Naive thymus-derived CD8-positive, alpha-beta T cell (primary cell): ENCODE results near the gene GAS6. TPM values are rescaled to one million over a fixed set of nuclear protein-coding genes. Genes with fewer than 3 reads are reported as not detected.

ENCODE experiments used
- ATAC-seq, 2 donors: fragments of 150-1000 bp; cut with Tn5 transposase in 1 of 2; sonication (Bioruptor Pico), chemical (Tn5 transposase) in 1 of 2; 1 replicate in 1 of 2; 2 replicates in 1 of 2; pipeline ENCODE4 v1.10.0; 2021; ENCODE audit warnings: mild to moderate bottlenecking in 2 of 2, moderate library complexity in 2 of 2
- POLR2A ChIA-PET: fragments of 350-600 bp; sonication (Branson Sonifier 250); formaldehyde crosslinking; loops from one replicate; lab custom pipeline; 2021; ENCODE audit warnings: antibody characterized with exemption; lab: Charles Lee
- DNase-seq, 10 donors: peaks; one replicate each; pipeline versions ENCODE4 v3.0.0 to v3.0.0-alpha.2; 2020 to 2022
- H3K27ac Mint-ChIP-seq, 10 donors: one replicate each; pipeline ENCODE4 v1.8.0; 2020 to 2022; ENCODE audit warnings: mild to moderate bottlenecking in 10 of 10, mixed read lengths in 10 of 10, moderate library complexity in 4 of 10, inconsistent platforms in 1 of 10
- H3K27me3 Mint-ChIP-seq, 5 donors: one replicate each; pipeline ENCODE4 v1.8.0; 2021 to 2022; ENCODE audit warnings: mixed read lengths in 5 of 5
- H3K36me3 Mint-ChIP-seq, 3 donors: one replicate each; pipeline ENCODE4 v1.8.0; 2020 to 2022; ENCODE audit warnings: mixed read lengths in 3 of 3, mild to moderate bottlenecking in 2 of 3, inconsistent platforms in 1 of 3
- H3K4me1 Mint-ChIP-seq, 4 donors: one replicate each; pipeline ENCODE4 v1.8.0; 2021 to 2022; ENCODE audit warnings: mixed read lengths in 4 of 4
- H3K4me3 Mint-ChIP-seq, 10 donors: one replicate each; pipeline ENCODE4 v1.8.0; 2020 to 2022; ENCODE audit warnings: mild to moderate bottlenecking in 10 of 10, mixed read lengths in 10 of 10, moderate library complexity in 6 of 10, inconsistent platforms in 1 of 10
- H3K9me3 Mint-ChIP-seq, 9 donors: one replicate each; pipeline ENCODE4 v1.8.0; 2020 to 2022; ENCODE audit warnings: mixed read lengths in 9 of 9, mild to moderate bottlenecking in 3 of 9, inconsistent platforms in 1 of 9, moderate library complexity in 1 of 9
- polyA plus RNA-seq, 3 donors: library from polyadenylated mRNA; unstranded; fragments of 300-500 nt; fragmentation: Illumina TruSeq; gene quantifications; one replicate each; pipeline ENCODE4 v1.2.3, GENCODE V29; 2021
- total RNA-seq, 8 experiments: library from RNA in 2 of 8; stranded (reverse) in 2 of 8; gene quantifications; one replicate each; pipeline ENCODE4 v1.2.3 and lab custom pipeline; 2021 to 2026

Gene GAS6
- total and polyA plus RNA-seq, 5 experiments from 2014 or later: 0.19 to 2.4 (median 1.2) TPM; not detected in 1

DNA sequence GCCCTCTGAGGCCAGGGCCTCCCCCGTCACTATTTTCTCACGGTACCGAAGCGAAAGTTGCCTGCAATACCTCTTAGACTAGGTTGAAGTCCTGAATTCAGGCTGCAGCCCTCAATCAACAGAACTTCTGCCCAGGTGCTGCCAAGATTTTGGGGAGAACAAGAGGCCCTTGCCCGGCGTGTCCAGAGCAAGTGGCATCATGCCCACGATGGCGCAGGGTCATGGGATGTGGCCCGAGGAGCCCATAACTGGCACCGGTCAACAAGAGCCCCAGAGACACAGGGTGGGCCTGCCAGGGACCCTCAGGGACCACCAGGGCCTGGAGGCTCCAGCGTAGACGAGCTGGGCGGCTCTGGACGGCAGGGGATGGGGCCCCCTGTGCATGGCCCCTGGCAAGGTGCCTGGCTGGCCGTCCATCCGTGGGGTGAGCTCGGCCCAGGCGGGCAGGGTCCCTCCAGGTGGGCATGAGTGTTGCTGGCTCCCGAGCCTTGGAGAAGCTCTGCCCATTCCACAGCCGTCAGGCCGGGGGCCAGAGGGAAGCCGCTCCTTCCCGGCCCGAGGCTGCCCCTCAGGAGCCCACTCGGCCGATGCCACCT lies 45.1 kb downstream of the GAS6 start:
- Mint-ChIP-seq H3K4me1 (peaks cover 16 to 29% (median 25%) of the 10 kb centered on the region in 4 donors), H3K27me3 (peaks cover 0 to 4% (median 2%) of the 10 kb centered on the region in 5 donors), H3K9me3 (peaks cover 0 to 8% (median 0%) of the 10 kb centered on the region in 9 donors), H3K4me3 (peak overlapping the region in 1 of 10 donors; percentile 14), H3K27ac (peak overlapping the region in 1 of 10 donors; percentile 73), H3K36me3 (peaks cover 0 to 2% (median 0%) of the 10 kb centered on the region in 3 donors)
- POLR2A ChIA-PET: no interaction called here
- no peak for ATAC-seq
- DNase-seq: no peak

DNA sequence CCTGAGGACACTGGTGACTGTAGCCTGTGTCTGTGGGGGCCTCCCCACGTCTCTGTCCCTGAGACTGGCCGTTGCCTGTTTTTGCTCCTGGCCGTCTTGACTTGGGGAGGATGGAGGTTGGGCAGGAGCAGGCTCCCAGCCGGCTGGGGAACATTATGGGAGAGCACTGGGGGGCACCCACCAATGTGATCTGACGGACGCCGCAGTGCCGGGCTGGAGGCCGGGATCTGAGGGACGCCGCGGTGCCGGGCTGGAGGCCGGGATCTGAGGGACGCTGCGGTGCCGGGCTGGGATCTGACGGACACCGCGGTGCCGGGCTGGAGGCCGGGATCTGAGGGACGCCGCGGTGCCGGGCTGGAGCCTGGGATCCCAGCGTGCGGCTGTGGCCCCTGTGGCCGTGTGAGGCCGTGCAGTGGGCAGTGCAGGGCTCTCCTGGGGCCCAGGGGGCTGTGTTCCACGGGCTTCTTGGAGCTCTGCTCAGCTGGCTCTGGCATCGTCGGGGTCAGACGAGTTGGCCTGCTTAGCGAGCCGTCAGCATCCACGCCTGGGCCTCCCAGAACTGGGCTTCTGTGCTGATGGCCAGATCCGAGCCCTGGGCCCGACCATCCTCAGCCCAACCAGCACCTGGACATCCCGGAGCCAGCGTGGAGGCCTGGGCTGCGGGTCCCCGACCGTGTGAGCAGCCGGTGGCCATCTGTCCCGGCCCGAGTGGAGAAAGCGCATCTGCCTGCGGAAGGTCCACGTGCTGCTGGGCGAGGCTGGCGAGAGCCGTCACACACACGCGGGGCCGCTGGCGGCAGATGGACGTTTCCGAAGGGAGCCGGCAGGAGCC lies 45.8 kb downstream of the GAS6 start:
- H3K27me3 Mint-ChIP-seq: peaks cover 0 to 4% (median 2%) of the 10 kb centered on the region in 5 donors
- peak overlapping the region in 3 of 10 donors; percentile 14 to 74 (median 18) for H3K4me3 Mint-ChIP-seq
- peaks cover 0 to 2% (median 0%) of the 10 kb centered on the region in 3 donors for H3K36me3 Mint-ChIP-seq
- peaks cover 16 to 29% (median 25%) of the 10 kb centered on the region in 4 donors for H3K4me1 Mint-ChIP-seq
- POLR2A ChIA-PET: no interaction called here
- H3K9me3 Mint-ChIP-seq: peaks cover 0 to 5% (median 0%) of the 10 kb centered on the region in 9 donors
- no peak for ATAC-seq
- no peak for DNase-seq
- H3K27ac Mint-ChIP-seq: peak overlapping the region in 2 of 10 donors; percentile 72 to 96

DNA sequence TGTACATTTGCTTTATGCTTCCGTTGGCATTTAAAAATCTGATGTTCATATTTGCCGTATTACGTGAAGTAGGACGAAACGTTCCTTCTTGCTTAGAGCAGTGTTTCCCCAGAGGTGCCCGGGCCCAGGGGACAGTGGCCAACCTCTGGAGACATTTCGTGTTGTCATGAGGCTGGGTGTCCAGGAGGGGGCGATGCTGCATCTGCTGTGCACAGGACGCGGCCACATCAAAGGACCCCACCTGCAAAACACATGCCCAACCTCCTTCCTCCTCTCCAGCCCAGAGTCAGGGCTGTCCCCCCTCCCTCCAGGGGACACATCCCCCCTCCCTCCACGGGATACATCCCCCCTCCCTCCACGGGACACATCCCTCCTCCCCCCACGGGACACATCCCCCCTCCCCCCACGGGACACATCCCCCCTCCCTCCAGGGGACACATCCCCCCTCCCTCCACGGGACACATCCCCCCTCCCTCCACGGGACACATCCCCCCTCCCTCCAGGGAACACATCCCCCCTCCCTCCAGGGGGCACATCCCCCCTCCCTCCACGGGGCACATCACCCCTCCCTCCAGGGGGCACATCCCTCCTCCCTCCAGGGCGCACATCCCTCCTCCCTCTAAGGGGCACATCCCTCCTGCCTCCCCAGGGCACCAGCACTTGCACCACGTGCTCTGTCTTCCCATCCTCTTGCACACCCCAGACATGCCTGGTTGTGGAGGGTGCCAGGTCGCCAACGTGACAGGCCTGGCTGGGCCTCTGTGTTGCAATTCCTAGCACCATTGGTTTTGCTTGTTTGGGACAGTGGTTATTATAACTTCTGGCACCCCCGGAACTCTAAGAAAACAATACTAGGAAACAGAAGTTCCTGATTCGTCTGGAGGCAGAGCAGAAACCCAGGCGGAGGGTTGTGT lies 46.7 kb downstream of the GAS6 start:
- peak; percentile 96 to 98 for ATAC-seq

DNA sequence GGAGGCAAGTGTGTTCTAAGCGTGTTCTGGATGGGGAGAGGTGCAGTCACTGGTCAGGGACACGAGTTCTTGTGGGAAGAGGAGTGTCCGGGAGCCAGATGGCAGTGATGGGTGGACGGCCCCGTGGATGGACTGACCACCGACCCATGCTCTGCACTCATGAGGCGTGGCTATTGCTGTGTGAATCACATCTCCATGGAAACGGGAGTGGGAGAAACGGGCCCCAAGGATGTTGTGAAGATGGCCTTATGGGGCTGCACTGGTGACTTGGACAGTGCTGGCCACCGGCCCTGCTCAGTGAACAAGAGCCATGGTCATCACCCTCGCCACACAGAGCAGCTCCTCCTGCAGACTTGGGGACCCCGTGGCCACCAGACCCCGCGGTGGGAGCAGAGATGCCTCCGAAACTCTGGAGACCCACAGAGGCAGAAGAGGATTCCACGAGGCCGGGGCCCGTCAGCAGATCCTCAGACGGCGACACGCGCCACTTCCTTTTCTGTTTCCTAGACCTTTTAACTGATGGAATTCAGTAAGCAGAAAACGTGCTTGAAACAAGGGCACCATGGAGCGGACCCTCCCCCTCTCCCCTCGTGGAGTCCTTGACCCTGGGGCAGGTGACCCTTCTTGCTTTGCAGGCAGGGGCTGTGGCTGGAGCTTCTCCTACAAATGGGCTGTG lies 47.5 kb downstream of the GAS6 start:
- ATAC-seq: no peak
- H3K36me3 Mint-ChIP-seq: no peaks in the 10 kb centered on the region
- peaks cover 16 to 29% (median 25%) of the 10 kb centered on the region in 4 donors for H3K4me1 Mint-ChIP-seq
- H3K27ac Mint-ChIP-seq: peak overlapping the region in 8 of 10 donors; percentile 25 to 92 (median 80)
- peaks cover 0 to 4% (median 2%) of the 10 kb centered on the region in 5 donors for H3K27me3 Mint-ChIP-seq
- DNase-seq: no peak
- POLR2A ChIA-PET: no interaction called here
- H3K4me3 Mint-ChIP-seq: peak overlapping the region; percentile 74 to 91 (median 88)
- H3K9me3 Mint-ChIP-seq: peaks cover 0 to 4% (median 0%) of the 10 kb centered on the region in 9 donors

More for the DNA sequence above, 46.7 kb downstream of the GAS6 start:
- Mint-ChIP-seq H3K36me3 (peaks cover 0 to 2% (median 0%) of the 10 kb centered on the region in 3 donors), H3K4me1 (peaks cover 16 to 29% (median 25%) of the 10 kb centered on the region in 4 donors), H3K27ac (peak overlapping the region in 8 of 10 donors; percentile 62 to 96 (median 80)), H3K9me3 (peaks cover 0 to 2% (median 0%) of the 10 kb centered on the region in 9 donors), H3K4me3 (peak overlapping the region; percentile 65 to 91 (median 75)), H3K27me3 (peaks cover 0 to 4% (median 2%) of the 10 kb centered on the region in 5 donors)
- DNase-seq: peak; percentile 79 to 96 (median 86)
- POLR2A ChIA-PET: no interaction called here

DNA sequence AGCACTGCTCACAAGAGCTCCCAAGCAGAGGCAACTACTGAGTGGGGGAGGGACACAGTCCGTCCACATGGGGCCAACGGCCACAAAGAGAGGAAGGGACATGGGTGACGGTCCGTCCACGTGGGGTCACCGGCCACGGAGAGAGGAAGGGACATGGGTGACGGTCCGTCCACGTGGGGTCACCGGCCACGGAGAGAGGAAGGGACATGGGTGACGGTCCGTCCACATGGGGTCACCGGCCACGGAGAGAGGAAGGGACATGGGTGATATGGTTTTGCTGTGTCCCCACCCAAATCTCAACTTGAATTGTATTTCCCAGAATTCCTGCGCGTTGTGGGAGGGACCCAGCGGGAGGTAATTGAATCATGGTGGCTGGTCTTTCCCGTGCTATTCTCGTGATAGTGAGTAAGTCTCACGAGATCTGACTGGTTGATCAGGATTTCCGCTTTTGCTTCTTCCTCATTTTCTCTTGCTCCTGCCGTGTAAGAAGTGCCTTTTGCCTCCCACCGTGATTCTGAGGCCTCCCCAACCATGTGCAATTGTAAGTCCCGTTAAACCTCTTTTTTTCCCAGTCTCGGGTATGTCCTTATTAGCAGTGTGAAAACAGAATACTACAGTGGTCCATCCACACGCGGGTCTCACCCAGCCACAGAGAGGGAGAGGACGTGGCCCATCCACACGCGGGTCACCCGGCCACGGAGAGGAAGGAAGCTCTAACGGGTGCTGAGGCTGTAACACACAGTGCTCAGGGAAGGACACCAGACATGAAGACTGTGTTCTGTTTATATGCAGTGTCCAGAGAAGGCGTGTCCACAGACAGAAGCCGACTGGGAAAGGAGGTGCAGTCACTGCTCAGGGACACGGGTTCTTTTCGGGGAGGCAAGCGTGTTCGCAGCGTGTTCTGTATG lies 48.5 kb downstream of the GAS6 start:
- H3K27me3 Mint-ChIP-seq: peaks cover 0 to 4% (median 2%) of the 10 kb centered on the region in 5 donors
- peaks cover 0 to under 1% (median 0%) of the 10 kb centered on the region in 3 donors for H3K36me3 Mint-ChIP-seq
- H3K4me1 Mint-ChIP-seq: peaks cover 15 to 29% (median 25%) of the 10 kb centered on the region in 4 donors
- POLR2A ChIA-PET: no interaction called here
- H3K9me3 Mint-ChIP-seq: peaks cover 0 to 6% (median 0%) of the 10 kb centered on the region in 9 donors
- peak overlapping the region; percentile 74 to 91 (median 88) for H3K4me3 Mint-ChIP-seq
- peak overlapping the region; percentile 31 to 87 (median 78) for H3K27ac Mint-ChIP-seq
- DNase-seq (peak in 3 of 10 donors; percentile 15 to 38 (median 30)), ATAC-seq (no peak)

DNA sequence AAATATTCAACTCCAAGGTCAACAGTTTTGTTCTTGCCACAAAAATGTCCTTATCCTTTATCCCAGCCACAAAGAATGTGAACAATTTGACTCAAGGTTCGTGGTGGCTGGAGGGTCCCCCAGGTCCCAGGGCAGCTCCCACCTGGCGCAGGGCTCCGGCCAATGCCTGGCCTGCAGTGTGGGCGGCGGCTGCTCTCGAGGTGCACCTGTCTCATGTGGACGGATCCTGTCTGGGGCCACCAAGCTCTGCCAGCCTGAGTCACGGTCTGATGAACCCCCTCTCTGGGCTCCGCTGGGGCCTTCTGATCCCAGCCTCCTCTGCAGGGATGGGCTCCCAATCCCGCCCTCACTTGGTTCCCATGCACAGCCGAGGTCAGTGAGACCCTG lies 49.4 kb downstream of the GAS6 start:
- Mint-ChIP-seq H3K27me3 (peaks cover 0 to 4% (median 2%) of the 10 kb centered on the region in 5 donors), H3K27ac (no peak overlapping the region), H3K9me3 (peaks cover 0 to 13% (median 0%) of the 10 kb centered on the region in 9 donors), H3K36me3 (peaks cover 0 to 4% (median 0%) of the 10 kb centered on the region in 3 donors), H3K4me3 (no peak overlapping the region), H3K4me1 (peaks cover 15 to 29% (median 25%) of the 10 kb centered on the region in 4 donors)
- DNase-seq (no peak), ATAC-seq (no peak)
- POLR2A ChIA-PET: no interaction called here

DNA sequence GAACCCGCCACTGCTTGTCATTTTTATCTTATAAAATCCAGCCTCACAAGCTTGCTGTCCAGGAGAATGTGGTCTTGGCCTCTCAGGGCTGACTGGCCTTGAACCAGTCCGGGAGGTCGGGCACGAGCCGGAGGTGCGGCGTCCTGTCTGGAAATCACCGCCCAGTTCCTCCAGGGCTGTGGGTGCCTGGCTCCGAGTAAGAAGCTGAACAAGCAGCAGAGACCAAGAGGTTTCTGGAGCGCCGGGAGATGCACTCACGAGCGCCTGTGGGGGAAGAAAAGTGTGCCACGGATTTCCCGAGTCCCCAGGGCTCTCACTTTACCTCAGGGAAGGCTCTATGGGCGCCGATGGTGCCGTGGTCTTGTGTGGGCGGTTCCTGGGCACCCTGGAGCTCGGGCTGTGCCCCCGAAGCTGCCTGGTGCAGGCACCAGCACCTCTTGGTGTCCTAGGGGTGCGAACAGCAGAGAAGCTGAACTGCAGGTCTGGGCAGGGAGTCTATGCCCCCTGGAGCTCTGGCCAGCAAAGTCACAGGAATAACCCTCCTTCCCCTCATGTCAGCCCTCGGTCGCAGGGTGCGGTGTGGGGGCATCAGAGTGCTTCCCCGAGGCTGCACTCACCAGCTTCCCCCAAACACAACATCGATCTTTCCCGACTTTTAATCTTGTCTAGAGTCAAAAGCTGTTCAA lies 50.0 kb downstream of the GAS6 start:
- H3K36me3 Mint-ChIP-seq: peaks cover 0 to 4% (median 0%) of the 10 kb centered on the region in 3 donors
- H3K27ac Mint-ChIP-seq: no peak overlapping the region
- ATAC-seq (no peak), DNase-seq (no peak)
- no peak overlapping the region for H3K4me3 Mint-ChIP-seq
- peaks cover 0 to 4% (median 2%) of the 10 kb centered on the region in 5 donors for H3K27me3 Mint-ChIP-seq
- peaks cover 0 to 14% (median 0%) of the 10 kb centered on the region in 9 donors for H3K9me3 Mint-ChIP-seq
- H3K4me1 Mint-ChIP-seq: peaks cover 15 to 29% (median 25%) of the 10 kb centered on the region in 4 donors
- POLR2A ChIA-PET: no interaction called here

DNA sequence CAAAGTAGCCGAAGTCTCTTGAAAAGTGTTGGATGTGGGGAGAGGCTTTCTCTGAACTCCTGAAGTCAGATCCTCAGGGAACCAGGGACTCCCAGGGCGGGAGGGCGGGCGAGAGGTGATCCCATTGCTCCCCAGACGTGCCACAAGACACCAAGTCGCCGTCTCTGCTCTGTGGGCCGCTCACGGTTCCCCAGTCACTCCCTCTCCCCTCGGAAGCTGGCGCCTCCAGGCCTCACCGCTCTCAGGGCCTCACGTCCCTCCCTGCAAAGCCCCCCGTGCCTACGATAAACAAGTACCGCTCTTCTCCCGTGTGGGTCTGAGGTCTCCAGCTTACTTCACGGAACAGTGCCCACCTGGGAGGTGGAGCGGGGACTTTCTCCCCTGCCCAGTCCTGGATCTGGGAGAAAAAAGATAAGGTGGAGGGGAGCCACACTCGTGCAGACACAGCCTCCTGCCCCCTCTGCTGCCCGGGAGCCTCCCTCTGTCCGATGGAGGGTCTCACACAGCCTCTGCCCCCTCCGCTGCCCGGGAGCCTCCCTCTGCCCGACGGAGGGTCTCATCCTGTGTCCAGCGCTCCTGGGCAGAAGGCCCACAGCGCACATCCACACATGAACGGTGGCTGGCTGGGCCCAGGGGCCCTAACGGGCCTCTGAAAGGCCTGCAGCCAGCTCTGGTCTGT lies 50.7 kb downstream of the GAS6 start:
- POLR2A ChIA-PET: no interaction called here
- DNase-seq (no peak), ATAC-seq (no peak)
- peaks cover 0 to 4% (median 0%) of the 10 kb centered on the region in 3 donors for H3K36me3 Mint-ChIP-seq
- H3K9me3 Mint-ChIP-seq: peaks cover 0 to 21% (median 3%) of the 10 kb centered on the region in 9 donors
- H3K4me3 Mint-ChIP-seq: no peak overlapping the region
- peaks cover 15 to 29% (median 24%) of the 10 kb centered on the region in 4 donors for H3K4me1 Mint-ChIP-seq
- peaks cover 0 to 4% (median 2%) of the 10 kb centered on the region in 5 donors for H3K27me3 Mint-ChIP-seq
- no peak overlapping the region for H3K27ac Mint-ChIP-seq

DNA sequence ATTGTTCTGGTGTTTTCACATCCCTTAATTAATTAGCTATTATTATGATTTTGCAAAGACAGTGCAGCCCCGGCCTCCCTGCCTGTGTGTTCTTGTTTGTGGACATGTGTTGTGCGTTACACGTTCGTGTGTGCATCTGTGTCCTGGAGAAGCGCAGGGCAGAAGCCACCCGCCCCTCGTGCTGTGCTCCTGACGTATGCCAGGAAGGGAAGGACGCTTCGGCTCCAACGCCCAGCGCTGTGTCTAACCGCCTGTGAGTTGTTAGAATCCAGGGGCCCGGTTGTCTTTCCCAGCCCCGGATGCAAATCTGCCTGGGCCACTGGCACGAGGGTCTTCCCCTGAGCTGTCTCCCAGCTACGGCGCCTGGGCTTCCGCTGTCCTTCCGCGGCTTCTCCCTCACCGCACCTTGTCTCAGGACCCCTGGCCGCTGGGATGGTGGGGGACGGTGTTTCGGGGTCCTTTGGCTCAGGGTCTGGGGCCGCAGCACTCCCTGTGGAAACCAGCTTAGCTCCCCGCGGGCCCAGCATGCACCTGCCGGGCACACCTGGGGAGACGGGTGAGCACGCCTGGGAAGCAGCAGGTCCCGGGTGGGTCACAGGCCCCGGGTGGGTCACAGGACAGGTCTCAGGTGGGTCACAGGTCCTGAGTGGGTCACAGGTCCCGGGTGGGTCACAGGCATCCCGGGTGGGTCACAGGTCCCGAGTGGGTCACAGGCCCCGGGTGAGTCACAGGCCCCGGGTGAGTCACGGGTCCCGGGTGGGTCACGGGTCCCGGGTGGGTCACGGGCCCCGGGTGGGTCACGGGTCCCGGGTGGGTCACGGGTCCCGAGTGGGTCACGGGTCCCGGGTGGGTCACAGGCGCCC lies 51.5 kb downstream of the GAS6 start:
- Mint-ChIP-seq H3K9me3 (peaks cover 0 to 24% (median 9%) of the 10 kb centered on the region in 9 donors), H3K27me3 (peaks cover 0 to 4% (median 2%) of the 10 kb centered on the region in 5 donors), H3K4me1 (peaks cover 13 to 26% (median 20%) of the 10 kb centered on the region in 4 donors), H3K4me3 (no peak overlapping the region), H3K27ac (no peak overlapping the region), H3K36me3 (peaks cover 0 to 4% (median 0%) of the 10 kb centered on the region in 3 donors)
- ATAC-seq: no peak
- no peak for DNase-seq
- POLR2A ChIA-PET: no interaction called here
